Measurements from ENCODE around the gene NOD1.

The NOD1 gene

DNA sequence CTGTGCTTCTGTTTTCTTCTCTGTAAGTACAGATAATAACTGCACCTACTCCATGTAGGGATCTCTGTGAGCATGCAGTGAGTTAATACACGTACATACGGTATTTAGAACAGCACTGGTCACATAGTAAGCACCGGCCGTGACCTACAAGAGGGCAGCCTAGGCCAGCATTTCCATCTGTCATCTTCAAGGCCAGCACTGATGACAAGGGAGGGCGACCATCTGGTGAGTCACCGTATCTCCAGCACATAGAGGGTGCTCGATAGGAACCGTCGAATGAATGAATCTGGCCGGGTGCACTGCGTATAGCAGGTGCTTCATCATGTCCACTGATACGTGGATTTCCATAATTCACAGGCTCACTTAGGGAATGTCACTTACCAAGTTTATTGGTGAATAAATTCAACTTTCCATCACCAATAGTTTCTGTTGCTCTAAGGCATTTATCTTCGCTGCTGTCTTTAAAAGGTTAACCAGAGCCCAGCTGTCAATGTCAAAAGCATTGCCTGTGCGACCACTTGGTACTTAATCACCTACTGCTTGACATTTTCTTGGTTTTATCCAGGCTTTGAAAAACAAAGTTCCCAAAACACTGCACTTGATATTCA, 8.3 kb downstream of the NOD1 start:
- DNase-seq: no peak

- peak; percentile 87 for DNase-seq
These were observed 9.3 kb downstream of the NOD1 start for GRCh38 chr7:30469303-30469702.

DNA sequence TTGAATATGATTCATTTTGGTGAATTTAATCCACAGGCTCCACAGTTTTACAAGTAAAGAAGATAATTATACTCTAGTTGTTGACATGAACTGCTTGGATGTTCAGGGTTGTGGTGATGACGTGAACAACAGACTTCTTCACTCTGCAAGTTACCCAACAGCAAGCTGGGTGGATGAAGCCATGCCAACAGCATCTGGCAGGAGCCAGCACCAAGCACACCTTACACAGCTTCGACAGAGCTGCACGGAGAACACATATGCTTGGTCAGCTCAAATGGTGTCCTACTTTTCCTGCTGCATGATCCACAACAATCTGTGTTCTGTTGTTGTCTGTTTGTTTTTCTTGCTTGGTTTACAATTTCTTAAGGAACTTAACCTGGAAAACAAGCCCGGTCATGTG, 9.8 kb downstream of the NOD1 start:
- DNase-seq: no peak

- no peak for DNase-seq
These were observed 10.5 kb downstream of the NOD1 start for GRCh38 chr7:30468041-30468440.

DNA sequence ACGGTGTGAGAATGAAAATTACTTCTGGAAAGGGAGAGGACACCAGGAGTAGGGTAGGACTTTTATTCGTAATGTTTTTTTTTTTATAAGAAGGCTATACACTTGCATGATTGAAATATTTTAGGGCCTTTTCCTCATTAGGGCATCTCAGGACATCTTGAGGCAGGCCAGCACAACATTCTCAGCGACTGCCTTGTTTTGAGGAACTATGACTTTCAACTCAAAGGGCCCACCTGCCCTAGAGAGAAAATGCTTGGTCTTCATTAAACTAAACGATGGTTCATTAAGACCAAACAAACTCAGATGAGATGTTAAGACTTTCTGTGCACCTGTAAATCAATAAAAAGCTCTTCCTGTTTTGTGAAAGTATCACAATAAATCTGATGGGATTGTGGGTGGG, 11.3 kb downstream of the NOD1 start:
- no peak for DNase-seq

DNA sequence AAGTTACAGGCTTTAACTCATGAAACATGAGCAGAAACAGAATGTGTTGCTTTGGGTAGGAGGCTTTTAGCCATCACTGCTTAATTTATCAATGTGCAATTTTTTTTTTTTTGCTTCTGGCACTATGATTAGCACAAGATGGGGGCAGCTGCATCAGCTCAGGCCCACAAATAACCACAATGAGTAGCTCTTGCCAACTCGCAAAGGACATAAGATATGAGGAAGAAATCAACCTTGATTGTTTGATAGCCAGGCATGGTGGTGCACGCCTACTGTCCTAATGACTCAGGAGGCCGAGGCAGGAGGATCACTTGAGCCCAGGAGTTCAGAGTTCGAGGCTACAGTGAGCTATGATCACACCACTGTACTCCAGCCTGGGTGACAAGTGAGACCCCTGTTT, 12.3 kb downstream of the NOD1 start:
- no peak for DNase-seq

- no peak for DNase-seq
These were observed 12.8 kb downstream of the NOD1 start for GRCh38 chr7:30465811-30466180.

- no peak for DNase-seq
These were observed 13.4 kb downstream of the NOD1 start for GRCh38 chr7:30465046-30465810.

- DNase-seq: no peak
These were observed 14.3 kb downstream of the NOD1 start for GRCh38 chr7:30464231-30464671.

GRCh38 chr7:30463405-30464145, 15.0 kb downstream of the NOD1 start:
- no peak for DNase-seq

DNA sequence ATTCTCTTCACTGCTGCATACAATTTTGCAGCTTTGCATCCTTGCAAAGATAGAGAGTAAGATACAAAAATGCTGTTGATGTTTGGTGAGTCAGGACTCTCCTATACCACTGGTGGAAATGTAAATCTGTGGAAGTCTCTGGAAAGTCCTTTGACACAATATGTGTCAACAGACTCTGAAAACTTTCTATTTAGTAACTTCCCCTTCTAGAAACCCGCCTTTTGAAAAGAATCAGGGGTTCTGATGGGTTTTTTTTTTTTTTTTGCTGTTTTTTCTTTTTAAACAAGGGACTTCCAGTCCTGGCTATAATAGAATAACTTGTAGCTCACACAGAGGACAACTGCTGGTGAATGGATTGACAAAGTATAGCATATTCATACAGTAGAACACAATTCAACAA, 16.4 kb downstream of the NOD1 start:
- no peak for DNase-seq

GRCh38 chr7:30460246-30460633, 18.3 kb downstream of the NOD1 start:
- DNase-seq: no peak

DNA sequence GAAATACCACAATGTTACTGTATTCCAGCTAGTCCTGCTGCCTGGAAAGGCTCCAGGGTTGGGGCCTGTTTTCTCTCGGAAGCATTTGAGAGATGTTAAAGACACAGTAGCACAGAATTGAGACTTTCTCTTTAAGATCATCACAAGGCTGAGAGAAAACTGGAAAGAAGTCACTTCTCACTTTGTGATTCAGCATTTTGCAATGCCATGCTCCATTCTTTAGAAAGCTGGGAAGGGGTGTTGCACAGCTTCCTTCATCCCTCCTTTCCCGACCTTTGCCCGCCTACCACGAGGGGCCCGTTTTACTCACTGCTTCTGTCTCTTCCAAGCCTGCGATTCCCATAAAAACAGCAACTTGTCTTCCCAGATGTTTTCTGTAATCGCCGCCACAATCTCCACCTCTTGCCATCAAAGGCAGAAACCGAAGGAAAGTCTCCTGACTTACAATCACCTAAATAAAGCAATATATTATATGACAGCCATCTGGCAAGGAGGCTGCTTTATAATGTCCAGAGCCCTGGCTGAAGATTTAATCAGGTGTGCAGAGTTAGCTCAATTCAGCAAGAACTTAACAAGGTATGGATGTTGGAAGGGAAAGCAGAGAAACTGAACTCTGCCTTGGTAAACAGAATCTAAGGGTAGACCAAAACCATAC, 18.9 kb downstream of the NOD1 start:
- peak; percentile 66 for DNase-seq

- DNase-seq: no peak
These were observed 20.3 kb downstream of the NOD1 start for GRCh38 chr7:30458311-30458710.

DNA sequence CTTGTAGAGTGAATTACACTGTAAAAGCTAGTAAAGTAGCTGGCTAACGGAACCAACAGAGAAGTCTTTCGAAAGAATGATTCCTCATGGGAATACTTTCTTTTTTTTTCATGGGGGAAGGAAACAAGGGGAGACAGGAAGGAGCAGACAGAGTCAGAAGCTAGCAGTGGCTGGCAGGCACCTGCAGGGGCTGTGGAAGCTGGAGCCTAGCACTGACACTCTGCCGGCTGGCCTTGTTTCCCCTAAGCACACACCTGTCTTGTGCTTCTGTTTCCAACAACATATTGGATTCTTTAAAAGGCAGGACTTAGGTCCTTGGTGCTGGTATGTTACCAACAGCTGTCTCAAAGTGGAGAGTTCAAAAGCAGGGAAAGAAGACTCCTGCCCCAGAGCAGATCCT, 24.7 kb downstream of the NOD1 start:
- DNase-seq: no peak

DNA sequence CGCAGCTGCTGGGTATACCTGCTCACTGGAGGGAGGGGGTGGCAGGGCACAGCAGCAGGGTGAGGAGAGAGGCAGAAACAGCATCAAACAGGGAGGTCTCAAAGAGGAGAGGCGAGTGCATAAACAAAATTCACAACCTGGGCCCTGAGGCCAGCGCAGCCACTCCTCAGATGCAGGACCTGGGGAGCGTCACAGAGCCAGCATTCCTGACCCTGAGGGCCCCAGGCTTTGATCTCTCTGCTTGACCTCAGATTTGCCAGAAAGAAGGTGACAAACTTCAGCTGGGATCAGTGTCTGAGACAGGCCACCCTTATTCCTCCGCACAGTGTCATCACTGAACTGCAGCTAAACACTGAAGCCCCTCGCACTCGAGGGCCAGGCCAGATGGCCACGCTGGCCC, 25.6 kb downstream of the NOD1 start:
- no peak for DNase-seq

DNA sequence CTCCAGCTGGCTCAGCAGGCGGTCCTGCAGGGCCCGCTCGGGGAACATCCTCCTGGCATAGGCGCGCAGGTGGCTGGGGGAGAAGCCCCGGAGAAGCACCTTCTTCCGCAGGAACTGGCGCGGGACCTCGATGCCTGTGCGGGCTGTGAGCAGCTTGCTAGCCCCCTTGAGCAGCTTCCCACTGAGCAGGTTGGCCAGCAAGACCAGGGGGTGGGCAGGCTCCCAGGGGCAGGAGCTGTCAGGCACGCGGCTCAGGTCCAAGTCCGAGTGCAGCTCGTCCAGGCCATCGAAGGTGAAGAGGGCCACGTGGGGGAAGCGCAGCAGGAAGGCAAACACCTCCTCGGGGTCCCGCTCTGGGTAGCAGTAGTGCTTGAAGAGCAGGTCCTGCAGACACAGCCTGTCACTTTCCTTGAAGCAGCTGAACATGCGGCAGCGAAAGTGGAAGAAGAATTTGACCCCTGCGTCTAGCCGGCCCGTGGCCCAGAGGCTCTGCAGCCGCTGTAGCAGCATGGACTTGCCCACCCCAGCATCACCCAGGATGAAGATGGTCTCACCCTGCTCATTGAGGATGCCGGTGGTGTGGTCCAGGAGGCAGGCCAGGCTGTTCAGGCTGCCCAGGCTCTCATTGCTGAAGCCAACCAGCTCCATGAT, 26.2 kb downstream of the NOD1 start:
- no peak for DNase-seq

- DNase-seq: no peak
These were observed 26.9 kb downstream of the NOD1 start for GRCh38 chr7:30451539-30452279.

GRCh38 chr7:30450983-30451497, 27.5 kb downstream of the NOD1 start:
- no peak for DNase-seq

- DNase-seq: no peak
These were observed 28.2 kb downstream of the NOD1 start for GRCh38 chr7:30450240-30450982.

- no peak for DNase-seq
These were observed 30.0 kb downstream of the NOD1 start for GRCh38 chr7:30448461-30449189.

Data from right forelimb (tissue), 1 donor.